Rectal smooth muscle tissue (tissue), 1 donor: ENCODE results near the gene SELENOP.

Source experiments
- H3K27ac ChIP-seq: one replicate; pipeline ENCODE4 v1.7.0; 2013; ENCODE audit warnings: low read depth, low read length, inconsistent platforms
- H3K27me3 ChIP-seq: one replicate; pipeline ENCODE4 v1.7.0; 2013; ENCODE audit warnings: low read length; ENCODE audit not compliant: control insufficient read depth, insufficient read depth
- H3K36me3 ChIP-seq: one replicate; pipeline ENCODE4 v1.7.0; 2013; ENCODE audit warnings: low read length; ENCODE audit not compliant: control insufficient read depth, insufficient read depth
- H3K4me1 ChIP-seq: one replicate; pipeline ENCODE4 v1.7.0; 2013; ENCODE audit warnings: low read length; ENCODE audit not compliant: control insufficient read depth, insufficient read depth
- H3K4me3 ChIP-seq: one replicate; pipeline ENCODE4 v1.7.0; 2013; ENCODE audit warnings: low read length
- H3K9ac ChIP-seq: one replicate; pipeline ENCODE4 v1.7.0; 2013; ENCODE audit warnings: low read length

The SELENOP gene

GRCh38 chr5:42800748-42801330, 10.9 kb downstream of the SELENOP start:
- Histone ChIP-seq H3K36me3 (peaks cover 5% of the 10 kb centered on the region), H3K4me3 (no peak overlapping the region), H3K27ac (no peak overlapping the region), H3K9ac (no peak overlapping the region), H3K4me1 (no peaks in the 10 kb centered on the region), H3K27me3 (no peaks in the 10 kb centered on the region)

DNA sequence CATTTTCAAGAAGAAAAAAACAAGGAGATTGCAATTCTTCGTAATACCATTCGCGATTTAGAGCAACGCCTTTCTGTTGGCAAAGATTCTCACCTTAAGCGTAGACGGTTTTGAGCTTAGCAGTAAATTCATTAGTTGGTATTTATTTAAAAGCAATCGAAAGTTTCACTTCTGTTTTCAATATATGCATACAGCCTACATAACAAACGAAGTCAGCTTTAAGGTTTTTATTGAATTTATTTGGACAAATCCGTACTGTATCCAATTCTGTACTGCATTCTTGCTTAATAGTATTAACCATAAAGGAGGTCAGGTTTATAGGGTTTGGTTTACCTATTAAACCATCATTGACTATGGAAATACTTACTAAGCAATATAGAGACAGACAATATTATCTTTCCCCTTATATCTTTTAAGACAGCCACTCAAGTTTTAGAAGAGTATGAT, 12.0 kb downstream of the SELENOP start:
- Histone ChIP-seq H3K27me3 (no peaks in the 10 kb centered on the region), H3K4me3 (no peak overlapping the region), H3K9ac (no peak overlapping the region), H3K36me3 (peaks cover 5% of the 10 kb centered on the region), H3K27ac (no peak overlapping the region), H3K4me1 (no peaks in the 10 kb centered on the region)

DNA sequence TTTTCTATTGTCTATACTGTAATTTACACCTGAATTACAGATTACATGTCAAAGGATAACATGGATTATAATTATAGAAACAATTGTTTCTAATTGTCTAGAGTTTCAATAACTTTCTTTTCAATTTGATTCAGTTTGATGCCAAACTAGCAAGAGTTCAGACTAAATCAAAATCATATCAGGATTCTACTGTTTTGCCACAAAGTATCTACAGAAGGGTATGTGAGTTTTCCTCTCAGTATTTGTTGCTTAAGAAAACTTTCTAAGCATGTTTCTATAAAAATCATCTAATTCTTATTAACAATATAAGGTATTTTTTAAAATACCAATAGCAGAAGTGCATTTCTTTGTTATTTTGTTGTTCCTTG, 12.5 kb downstream of the SELENOP start:
- no peak overlapping the region for H3K9ac ChIP-seq
- no peaks in the 10 kb centered on the region for H3K27me3 ChIP-seq
- H3K4me3 ChIP-seq: no peak overlapping the region
- no peaks in the 10 kb centered on the region for H3K4me1 ChIP-seq
- peaks cover 5% of the 10 kb centered on the region for H3K36me3 ChIP-seq
- H3K27ac ChIP-seq: no peak overlapping the region

GRCh38 chr5:42798284-42799240, 13.1 kb downstream of the SELENOP start:
- Histone ChIP-seq H3K36me3 (peaks cover 5% of the 10 kb centered on the region), H3K4me3 (no peak overlapping the region), H3K4me1 (no peaks in the 10 kb centered on the region), H3K27ac (no peak overlapping the region), H3K27me3 (no peaks in the 10 kb centered on the region), H3K9ac (no peak overlapping the region)

DNA sequence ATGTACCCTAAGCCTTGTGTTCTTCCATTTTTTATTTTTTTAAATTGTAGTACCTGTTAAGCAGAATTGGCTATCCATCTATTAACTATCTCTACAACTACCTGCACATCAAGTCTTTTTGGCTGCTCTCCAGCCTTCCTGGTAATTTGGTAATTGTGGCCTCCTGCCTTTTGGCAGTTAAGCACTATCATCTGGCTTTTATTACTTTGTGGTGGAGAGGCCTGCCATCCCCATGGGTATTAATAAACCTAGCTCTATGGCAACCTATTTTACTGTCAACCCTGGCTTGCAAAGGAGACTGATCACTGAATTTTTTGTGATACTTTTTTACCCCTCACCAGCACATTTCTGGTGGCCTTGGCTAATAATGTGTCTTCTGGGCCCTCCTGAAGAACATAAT, 20.5 kb downstream of the SELENOP start:
- H3K27ac ChIP-seq: no peak overlapping the region
- no peaks in the 10 kb centered on the region for H3K4me1 ChIP-seq
- no peak overlapping the region for H3K9ac ChIP-seq
- H3K27me3 ChIP-seq: no peaks in the 10 kb centered on the region
- no peaks in the 10 kb centered on the region for H3K36me3 ChIP-seq
- no peak overlapping the region for H3K4me3 ChIP-seq

- Histone ChIP-seq H3K27ac (no peak overlapping the region), H3K27me3 (no peaks in the 10 kb centered on the region), H3K4me3 (no peak overlapping the region), H3K4me1 (no peaks in the 10 kb centered on the region), H3K9ac (no peak overlapping the region), H3K36me3 (no peaks in the 10 kb centered on the region)
Measured at GRCh38 chr5:42787845-42788244, 23.8 kb downstream of the SELENOP start.

GRCh38 chr5:42787073-42787472, 24.6 kb downstream of the SELENOP start:
- Histone ChIP-seq H3K4me1 (no peaks in the 10 kb centered on the region), H3K27ac (no peak overlapping the region), H3K27me3 (no peaks in the 10 kb centered on the region)

GRCh38 chr5:42785756-42786155, 25.9 kb downstream of the SELENOP start:
- no peaks in the 10 kb centered on the region for H3K27me3 ChIP-seq
- H3K9ac ChIP-seq: no peak overlapping the region
- H3K27ac ChIP-seq: no peak overlapping the region
- no peaks in the 10 kb centered on the region for H3K36me3 ChIP-seq
- H3K4me1 ChIP-seq: no peaks in the 10 kb centered on the region
- no peak overlapping the region for H3K4me3 ChIP-seq

More at GRCh38 chr5:42787073-42787472, 24.6 kb downstream of the SELENOP start:
- Histone ChIP-seq H3K4me3 (no peak overlapping the region), H3K36me3 (no peaks in the 10 kb centered on the region), H3K9ac (no peak overlapping the region)

- H3K27me3 ChIP-seq: no peaks in the 10 kb centered on the region
- no peaks in the 10 kb centered on the region for H3K36me3 ChIP-seq
- H3K4me3 ChIP-seq: no peak overlapping the region
- no peak overlapping the region for H3K27ac ChIP-seq
- H3K4me1 ChIP-seq: no peaks in the 10 kb centered on the region
- H3K9ac ChIP-seq: no peak overlapping the region
Measured at GRCh38 chr5:42784132-42784531, 27.6 kb downstream of the SELENOP start.

GRCh38 chr5:42781584-42781983, 30.1 kb downstream of the SELENOP start:
- H3K9ac ChIP-seq: no peak overlapping the region
- no peaks in the 10 kb centered on the region for H3K27me3 ChIP-seq

DNA sequence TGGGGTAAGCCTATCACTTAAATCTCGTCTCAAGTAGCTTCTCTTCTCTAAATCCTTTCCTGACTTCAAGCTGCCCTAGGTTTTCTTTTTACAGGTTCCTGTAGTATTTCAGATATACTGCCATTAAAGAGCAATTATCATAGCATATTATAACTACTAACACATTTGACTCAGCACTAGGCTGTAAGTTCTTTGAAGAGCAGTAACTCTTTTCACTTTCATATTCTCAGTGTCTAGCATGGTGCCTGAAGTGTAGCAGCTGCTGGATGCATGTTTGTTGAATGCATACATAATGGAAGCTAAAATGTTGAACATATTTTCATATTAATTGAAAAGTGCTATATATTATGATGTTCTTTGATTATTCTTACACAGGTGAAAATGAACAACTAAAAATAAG, 32.6 kb downstream of the SELENOP start:
- Histone ChIP-seq H3K27ac (no peak overlapping the region), H3K27me3 (no peaks in the 10 kb centered on the region), H3K4me3 (no peak overlapping the region), H3K4me1 (no peaks in the 10 kb centered on the region), H3K9ac (no peak overlapping the region), H3K36me3 (no peaks in the 10 kb centered on the region)

More at GRCh38 chr5:42781584-42781983, 30.1 kb downstream of the SELENOP start:
- no peaks in the 10 kb centered on the region for H3K4me1 ChIP-seq
- no peak overlapping the region for H3K4me3 ChIP-seq
- H3K27ac ChIP-seq: no peak overlapping the region
- no peaks in the 10 kb centered on the region for H3K36me3 ChIP-seq

GRCh38 chr5:42772265-42772993, 39.3 kb downstream of the SELENOP start:
- Histone ChIP-seq H3K36me3 (no peaks in the 10 kb centered on the region), H3K4me3 (no peak overlapping the region), H3K27me3 (no peaks in the 10 kb centered on the region), H3K4me1 (no peaks in the 10 kb centered on the region), H3K27ac (no peak overlapping the region), H3K9ac (no peak overlapping the region)
